PFSK-1 (cell line): Measurements from ENCODE around the gene NBEA.

Experiments used
- POLR2AphosphoS5 ChIP-seq: IDR thresholded peaks from 2 replicates; pipeline ENCODE4 v1.6.1; 2012; ENCODE audit warnings: low read depth, mild to moderate bottlenecking, control low read depth, low read length, moderate library complexity
- SIN3A ChIP-seq: IDR thresholded peaks from 2 replicates; pipeline ENCODE4 v1.6.1; 2012; ENCODE audit warnings: mild to moderate bottlenecking, low read length, moderate library complexity, borderline replicate concordance; ENCODE audit not compliant: insufficient read depth
- TAF1 ChIP-seq: IDR thresholded peaks from 2 replicates; pipeline ENCODE4 v1.6.1; 2012; ENCODE audit warnings: low read length, control low read depth, borderline replicate concordance; ENCODE audit not compliant: insufficient read depth
- TF ChIP-seq, protein P1 (sequence below), 2 experiments: IDR thresholded peaks; 2 replicates each; pipeline versions ENCODE4 v1.6.1 to v1.8.0; 2011 to 2012; ENCODE audit warnings: low read depth in 2 of 2, low read length in 2 of 2, control low read depth in 1 of 2, inconsistent platforms in 1 of 2, mild to moderate bottlenecking in 1 of 2, moderate library complexity in 1 of 2; ENCODE audit not compliant: insufficient read depth in 1 of 2

DNA sequence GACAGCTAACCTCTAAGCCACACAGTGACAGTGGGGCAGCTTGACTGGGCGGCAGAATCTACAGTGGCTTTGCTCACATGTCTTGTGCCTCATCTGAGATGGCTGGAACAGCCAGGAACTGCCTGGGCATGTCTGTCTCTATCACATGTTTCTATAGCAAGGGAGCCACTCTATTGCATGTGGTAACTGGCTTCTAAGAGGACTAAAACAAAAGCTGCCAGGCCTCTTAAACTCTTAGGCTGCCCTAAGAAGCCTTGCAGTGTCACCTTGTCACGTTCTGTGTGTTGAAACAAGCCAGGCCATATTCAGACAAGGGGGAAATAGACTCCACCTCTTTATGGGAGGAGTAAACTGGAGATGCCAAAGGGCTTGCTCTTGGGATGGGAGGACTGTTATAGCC is 657.3 kb downstream of the NBEA start:
- no peak for TF ChIP-seq POLR2AphosphoS5
- no peak for TF ChIP-seq SIN3A
- TF ChIP-seq, protein P1, sequence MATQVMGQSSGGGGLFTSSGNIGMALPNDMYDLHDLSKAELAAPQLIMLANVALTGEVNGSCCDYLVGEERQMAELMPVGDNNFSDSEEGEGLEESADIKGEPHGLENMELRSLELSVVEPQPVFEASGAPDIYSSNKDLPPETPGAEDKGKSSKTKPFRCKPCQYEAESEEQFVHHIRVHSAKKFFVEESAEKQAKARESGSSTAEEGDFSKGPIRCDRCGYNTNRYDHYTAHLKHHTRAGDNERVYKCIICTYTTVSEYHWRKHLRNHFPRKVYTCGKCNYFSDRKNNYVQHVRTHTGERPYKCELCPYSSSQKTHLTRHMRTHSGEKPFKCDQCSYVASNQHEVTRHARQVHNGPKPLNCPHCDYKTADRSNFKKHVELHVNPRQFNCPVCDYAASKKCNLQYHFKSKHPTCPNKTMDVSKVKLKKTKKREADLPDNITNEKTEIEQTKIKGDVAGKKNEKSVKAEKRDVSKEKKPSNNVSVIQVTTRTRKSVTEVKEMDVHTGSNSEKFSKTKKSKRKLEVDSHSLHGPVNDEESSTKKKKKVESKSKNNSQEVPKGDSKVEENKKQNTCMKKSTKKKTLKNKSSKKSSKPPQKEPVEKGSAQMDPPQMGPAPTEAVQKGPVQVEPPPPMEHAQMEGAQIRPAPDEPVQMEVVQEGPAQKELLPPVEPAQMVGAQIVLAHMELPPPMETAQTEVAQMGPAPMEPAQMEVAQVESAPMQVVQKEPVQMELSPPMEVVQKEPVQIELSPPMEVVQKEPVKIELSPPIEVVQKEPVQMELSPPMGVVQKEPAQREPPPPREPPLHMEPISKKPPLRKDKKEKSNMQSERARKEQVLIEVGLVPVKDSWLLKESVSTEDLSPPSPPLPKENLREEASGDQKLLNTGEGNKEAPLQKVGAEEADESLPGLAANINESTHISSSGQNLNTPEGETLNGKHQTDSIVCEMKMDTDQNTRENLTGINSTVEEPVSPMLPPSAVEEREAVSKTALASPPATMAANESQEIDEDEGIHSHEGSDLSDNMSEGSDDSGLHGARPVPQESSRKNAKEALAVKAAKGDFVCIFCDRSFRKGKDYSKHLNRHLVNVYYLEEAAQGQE (IDR thresholded peaks at IDR 0.05; ENCODE audit: insufficient read depth in 1 of 2, low read depth in 2 of 2, low read length in 2 of 2), result no peak
- no peak for TF ChIP-seq TAF1
